ENCODE data around the gene HACE1.
"Not testable (repeated sequence)": the region's sequence is repeated elsewhere in the genome, so short reads cannot be mapped to it uniquely, and the experiment has no call there.

HACE1 gene

GRCh38 chr6:104843229-104843628 lies 16.5 kb downstream of the HACE1 start:
- no peak for TF ChIP-seq ZC3H10 (CRISPR knock-in tag; IDR thresholded peaks at IDR 0.05)
- TF ChIP-seq, protein P1, sequence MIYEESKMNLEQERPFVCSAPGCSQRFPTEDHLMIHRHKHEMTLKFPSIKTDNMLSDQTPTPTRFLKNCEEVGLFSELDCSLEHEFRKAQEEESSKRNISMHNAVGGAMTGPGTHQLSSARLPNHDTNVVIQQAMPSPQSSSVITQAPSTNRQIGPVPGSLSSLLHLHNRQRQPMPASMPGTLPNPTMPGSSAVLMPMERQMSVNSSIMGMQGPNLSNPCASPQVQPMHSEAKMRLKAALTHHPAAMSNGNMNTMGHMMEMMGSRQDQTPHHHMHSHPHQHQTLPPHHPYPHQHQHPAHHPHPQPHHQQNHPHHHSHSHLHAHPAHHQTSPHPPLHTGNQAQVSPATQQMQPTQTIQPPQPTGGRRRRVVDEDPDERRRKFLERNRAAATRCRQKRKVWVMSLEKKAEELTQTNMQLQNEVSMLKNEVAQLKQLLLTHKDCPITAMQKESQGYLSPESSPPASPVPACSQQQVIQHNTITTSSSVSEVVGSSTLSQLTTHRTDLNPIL (CRISPR knock-in tag; IDR thresholded peaks at IDR 0.05; ENCODE audit: low read depth): no peak
- no peak for TF ChIP-seq GLIS3 (CRISPR knock-in tag; IDR thresholded peaks at IDR 0.05)
- TF ChIP-seq TCF4 (CRISPR knock-in tag; IDR thresholded peaks at IDR 0.05; ENCODE audit: borderline replicate concordance): no peak
- no peak for TF ChIP-seq ZNF8 (CRISPR knock-in tag; IDR thresholded peaks at IDR 0.05)
- TF ChIP-seq, protein P2, sequence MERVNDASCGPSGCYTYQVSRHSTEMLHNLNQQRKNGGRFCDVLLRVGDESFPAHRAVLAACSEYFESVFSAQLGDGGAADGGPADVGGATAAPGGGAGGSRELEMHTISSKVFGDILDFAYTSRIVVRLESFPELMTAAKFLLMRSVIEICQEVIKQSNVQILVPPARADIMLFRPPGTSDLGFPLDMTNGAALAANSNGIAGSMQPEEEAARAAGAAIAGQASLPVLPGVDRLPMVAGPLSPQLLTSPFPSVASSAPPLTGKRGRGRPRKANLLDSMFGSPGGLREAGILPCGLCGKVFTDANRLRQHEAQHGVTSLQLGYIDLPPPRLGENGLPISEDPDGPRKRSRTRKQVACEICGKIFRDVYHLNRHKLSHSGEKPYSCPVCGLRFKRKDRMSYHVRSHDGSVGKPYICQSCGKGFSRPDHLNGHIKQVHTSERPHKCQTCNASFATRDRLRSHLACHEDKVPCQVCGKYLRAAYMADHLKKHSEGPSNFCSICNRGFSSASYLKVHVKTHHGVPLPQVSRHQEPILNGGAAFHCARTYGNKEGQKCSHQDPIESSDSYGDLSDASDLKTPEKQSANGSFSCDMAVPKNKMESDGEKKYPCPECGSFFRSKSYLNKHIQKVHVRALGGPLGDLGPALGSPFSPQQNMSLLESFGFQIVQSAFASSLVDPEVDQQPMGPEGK (CRISPR knock-in tag; IDR thresholded peaks at IDR 0.05; ENCODE audit: borderline replicate concordance): no peak
- TF ChIP-seq ESRRG (CRISPR knock-in tag; IDR thresholded peaks at IDR 0.05): no peak
- no peak for TF ChIP-seq TOX (CRISPR knock-in tag; IDR thresholded peaks at IDR 0.05; ENCODE audit: borderline replicate concordance)
- TF ChIP-seq CSRNP3 (CRISPR knock-in tag; IDR thresholded peaks at IDR 0.05): no peak
- no peak for TF ChIP-seq SNAI2 (CRISPR knock-in tag; IDR thresholded peaks at IDR 0.05)
- TF ChIP-seq ZNF70 (CRISPR knock-in tag; IDR thresholded peaks at IDR 0.05): no peak
- no peak for TF ChIP-seq CSDC2 (CRISPR knock-in tag; IDR thresholded peaks at IDR 0.05)
- no peak for TF ChIP-seq ARNTL (CRISPR knock-in tag; IDR thresholded peaks at IDR 0.05; ENCODE audit: borderline replicate concordance, low read depth)
- TF ChIP-seq ZFP3 (CRISPR knock-in tag; IDR thresholded peaks at IDR 0.05): no peak
- TF ChIP-seq BACH2 (CRISPR knock-in tag; IDR thresholded peaks at IDR 0.05; ENCODE audit: borderline replicate concordance): no peak
- TF ChIP-seq RARB (CRISPR knock-in tag; IDR thresholded peaks at IDR 0.05): no peak
- no peak for TF ChIP-seq ISL1 (CRISPR knock-in tag; IDR thresholded peaks at IDR 0.05)
- TF ChIP-seq OSR1 (CRISPR knock-in tag; IDR thresholded peaks at IDR 0.05): no peak
- ATAC-seq: no peak

GRCh38 chr6:104837158-104837557 lies 22.6 kb downstream of the HACE1 start:
- no peak for ATAC-seq
- TF ChIP-seq ISL1 (CRISPR knock-in tag; IDR thresholded peaks at IDR 0.05) (no peak), OSR1 (CRISPR knock-in tag; IDR thresholded peaks at IDR 0.05) (no peak), RARB (CRISPR knock-in tag; IDR thresholded peaks at IDR 0.05) (no peak)

GRCh38 chr6:104836479-104837020 lies 23.2 kb downstream of the HACE1 start:
- ATAC-seq: not testable (repeated sequence)

DNA sequence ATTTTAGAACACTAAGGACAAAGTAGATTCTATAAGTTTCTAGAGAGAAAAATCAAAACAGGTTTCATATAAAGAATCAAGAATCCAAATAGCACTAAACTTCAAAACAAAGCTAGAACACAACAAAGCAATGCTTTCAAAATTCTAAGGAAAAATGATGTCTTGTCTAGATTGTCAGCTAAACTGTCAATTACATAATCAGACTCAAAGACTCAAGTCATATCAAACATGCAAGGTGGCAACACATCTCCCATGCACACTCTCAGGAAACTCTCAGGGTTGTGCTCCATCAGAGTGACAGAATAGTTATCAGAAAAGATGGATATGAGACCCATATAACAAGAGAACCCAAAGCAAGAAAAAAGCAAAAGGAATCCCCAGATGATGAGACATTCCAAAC lies 23.9 kb downstream of the HACE1 start:
- TF ChIP-seq, protein P2 (CRISPR knock-in tag; IDR thresholded peaks at IDR 0.05; ENCODE audit: borderline replicate concordance): no peak
- no peak for ATAC-seq

DNA sequence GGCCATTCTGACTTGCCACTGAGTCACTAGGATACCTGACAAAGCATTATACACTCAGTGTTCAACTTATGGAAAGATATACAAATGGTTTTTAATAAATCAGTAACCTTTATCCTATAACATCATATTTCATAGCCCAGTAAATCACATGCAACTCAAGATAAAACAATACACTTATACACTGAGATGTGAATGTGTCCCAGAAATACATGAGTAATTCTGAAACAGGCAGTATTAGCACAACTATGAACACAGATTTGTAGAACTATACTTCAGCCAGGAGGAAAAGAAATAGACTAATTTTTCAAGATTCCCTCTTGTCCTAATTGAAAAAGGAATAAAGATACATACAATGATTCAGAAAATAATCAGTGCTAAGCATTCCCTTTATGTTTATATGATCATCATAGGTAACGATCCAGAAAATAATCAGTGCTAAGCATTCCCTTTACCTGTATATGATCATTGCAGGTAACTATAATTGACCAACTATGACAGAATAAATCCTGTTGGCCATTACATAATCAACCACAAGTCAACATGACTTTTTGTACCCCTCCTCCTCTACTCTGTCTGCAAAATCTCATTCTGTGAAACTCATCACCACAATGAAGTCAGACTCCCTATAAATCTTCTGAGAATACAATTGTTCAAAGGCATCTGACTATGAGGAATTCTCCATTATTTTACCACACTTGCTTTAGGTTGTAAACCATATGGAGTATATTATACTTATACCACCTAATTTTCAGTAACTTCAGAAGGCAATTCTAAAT lies 30.3 kb downstream of the HACE1 start:
- TF ChIP-seq, protein P1 (CRISPR knock-in tag; IDR thresholded peaks at IDR 0.05; ENCODE audit: low read depth): no peak
- TF ChIP-seq ZFP30 (CRISPR knock-in tag; IDR thresholded peaks at IDR 0.05) (no peak), ZNF8 (CRISPR knock-in tag; IDR thresholded peaks at IDR 0.05) (no peak)
- TF ChIP-seq, protein P2 (CRISPR knock-in tag; IDR thresholded peaks at IDR 0.05; ENCODE audit: borderline replicate concordance): no peak
- TF ChIP-seq, protein P3, sequence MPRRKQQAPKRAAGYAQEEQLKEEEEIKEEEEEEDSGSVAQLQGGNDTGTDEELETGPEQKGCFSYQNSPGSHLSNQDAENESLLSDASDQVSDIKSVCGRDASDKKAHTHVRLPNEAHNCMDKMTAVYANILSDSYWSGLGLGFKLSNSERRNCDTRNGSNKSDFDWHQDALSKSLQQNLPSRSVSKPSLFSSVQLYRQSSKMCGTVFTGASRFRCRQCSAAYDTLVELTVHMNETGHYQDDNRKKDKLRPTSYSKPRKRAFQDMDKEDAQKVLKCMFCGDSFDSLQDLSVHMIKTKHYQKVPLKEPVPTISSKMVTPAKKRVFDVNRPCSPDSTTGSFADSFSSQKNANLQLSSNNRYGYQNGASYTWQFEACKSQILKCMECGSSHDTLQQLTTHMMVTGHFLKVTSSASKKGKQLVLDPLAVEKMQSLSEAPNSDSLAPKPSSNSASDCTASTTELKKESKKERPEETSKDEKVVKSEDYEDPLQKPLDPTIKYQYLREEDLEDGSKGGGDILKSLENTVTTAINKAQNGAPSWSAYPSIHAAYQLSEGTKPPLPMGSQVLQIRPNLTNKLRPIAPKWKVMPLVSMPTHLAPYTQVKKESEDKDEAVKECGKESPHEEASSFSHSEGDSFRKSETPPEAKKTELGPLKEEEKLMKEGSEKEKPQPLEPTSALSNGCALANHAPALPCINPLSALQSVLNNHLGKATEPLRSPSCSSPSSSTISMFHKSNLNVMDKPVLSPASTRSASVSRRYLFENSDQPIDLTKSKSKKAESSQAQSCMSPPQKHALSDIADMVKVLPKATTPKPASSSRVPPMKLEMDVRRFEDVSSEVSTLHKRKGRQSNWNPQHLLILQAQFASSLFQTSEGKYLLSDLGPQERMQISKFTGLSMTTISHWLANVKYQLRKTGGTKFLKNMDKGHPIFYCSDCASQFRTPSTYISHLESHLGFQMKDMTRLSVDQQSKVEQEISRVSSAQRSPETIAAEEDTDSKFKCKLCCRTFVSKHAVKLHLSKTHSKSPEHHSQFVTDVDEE (CRISPR knock-in tag; IDR thresholded peaks at IDR 0.05): no peak
- no peak for ATAC-seq

Data from SK-N-SH treated with all-trans-retinoic acid at 6 μM for 48 hours (cell line).